ENCODE data around the gene FLRT1.
"Not testable (repeated sequence)": the region's sequence is repeated elsewhere in the genome, so short reads cannot be mapped to it uniquely, and the experiment has no call there.

FLRT1 gene

GRCh38 chr11:64026575-64027205, 9.0 kb upstream of the FLRT1 start:
- no peak for DNase-seq

GRCh38 chr11:64027651-64028397, 7.9 kb upstream of the FLRT1 start:
- DNase-seq = no peak

GRCh38 chr11:64028398-64029115, 7.2 kb upstream of the FLRT1 start:
- no peak for DNase-seq

GRCh38 chr11:64029773-64030172, 6.0 kb upstream of the FLRT1 start:
- DNase-seq = no peak

GRCh38 chr11:64031001-64031400, 4.7 kb upstream of the FLRT1 start:
- no peak for DNase-seq

GRCh38 chr11:64032050-64032449, 3.7 kb upstream of the FLRT1 start:
- no peak for DNase-seq

- no peak for DNase-seq
Observed at GRCh38 chr11:64034411-64034811, 1.3 kb upstream of the FLRT1 start.

GRCh38 chr11:64035081-64035524, 628 bp upstream of the FLRT1 start:
- DNase-seq = no peak

GRCh38 chr11:64036087-64037026, 626 bp downstream of the FLRT1 start:
- DNase-seq = no peak

- DNase-seq = no peak
Observed at GRCh38 chr11:64037027-64037634, 1.4 kb downstream of the FLRT1 start.

- DNase-seq = no peak
Observed at GRCh38 chr11:64038500-64038899, 2.8 kb downstream of the FLRT1 start.

GRCh38 chr11:64039012-64039665, 3.4 kb downstream of the FLRT1 start:
- no peak for DNase-seq

GRCh38 chr11:64040684-64041322, 5.1 kb downstream of the FLRT1 start:
- DNase-seq = no peak

- DNase-seq = no peak
Observed at GRCh38 chr11:64041846-64042245, 6.1 kb downstream of the FLRT1 start.

GRCh38 chr11:64042301-64042700, 6.6 kb downstream of the FLRT1 start:
- DNase-seq = no peak

GRCh38 chr11:64043545-64043944, 7.8 kb downstream of the FLRT1 start:
- DNase-seq = no peak

GRCh38 chr11:64044730-64045393, 9.1 kb downstream of the FLRT1 start:
- no peak for DNase-seq

GRCh38 chr11:64045700-64046099, 10.0 kb downstream of the FLRT1 start:
- DNase-seq = no peak

GRCh38 chr11:64047373-64047772, 11.6 kb downstream of the FLRT1 start:
- DNase-seq = not testable (repeated sequence)

- no peak for DNase-seq
Observed at GRCh38 chr11:64048042-64048854, 12.5 kb downstream of the FLRT1 start.
